Karpas-422 (cell line): Measurements from ENCODE around the gene DOCK4. TPM values are rescaled to one million over a fixed set of nuclear protein-coding genes. Genes with fewer than 3 reads are reported as not detected.

Source experiments
- DNase-seq: peaks from one replicate; pipeline ENCODE4 v3.0.0-alpha.2; 2015
- H2AFZ ChIP-seq: fragments of 200-600 bp; sonication (generic); 2 replicates; pipeline ENCODE4 v1.6.1; 2014; ENCODE audit warnings: antibody characterized with exemption, low read length, mixed read lengths
- H3K27ac ChIP-seq: fragments of 200-600 bp; sonication (generic); 2 replicates; pipeline ENCODE4 v1.5.1; 2014; ENCODE audit warnings: mild to moderate bottlenecking, low read length, moderate library complexity
- H3K27me3 ChIP-seq: fragments of 200-600 bp; sonication (generic); 2 replicates; pipeline ENCODE4 v1.6.1; 2014; ENCODE audit warnings: low read length, mixed read lengths
- H3K36me3 ChIP-seq: fragments of 200-600 bp; sonication (generic); 2 replicates; pipeline ENCODE4 v1.6.1; 2014; ENCODE audit warnings: low read length, mixed read lengths; ENCODE audit not compliant: insufficient read depth
- H3K4me1 ChIP-seq: fragments of 200-600 bp; sonication (generic); 2 replicates; pipeline ENCODE4 v1.6.1; 2014; ENCODE audit warnings: mild to moderate bottlenecking, low read length, mixed read lengths
- H3K4me2 ChIP-seq: fragments of 200-600 bp; sonication (generic); 2 replicates; pipeline ENCODE4 v1.6.1; 2014; ENCODE audit warnings: low read length, low read depth, mild to moderate bottlenecking; ENCODE audit not compliant: poor library complexity, severe bottlenecking
- H3K4me3 ChIP-seq: fragments of 200-600 bp; sonication (generic); 2 replicates; pipeline ENCODE4 v1.5.1; 2014; ENCODE audit warnings: mild to moderate bottlenecking, antibody characterized with exemption, low read length, mixed read lengths
- H3K79me2 ChIP-seq: fragments of 200-600 bp; sonication (generic); 2 replicates; pipeline ENCODE4 v1.6.1; 2014; ENCODE audit warnings: mild to moderate bottlenecking, low read length, mixed read lengths
- H3K9ac ChIP-seq: fragments of 200-600 bp; sonication (generic); 2 replicates; pipeline ENCODE4 v1.6.0; 2014; ENCODE audit warnings: low read length
- H3K9me2 ChIP-seq: fragments of 200-600 bp; sonication (generic), shearing (Covaris generic); replicated peaks from 2 replicates; pipeline ENCODE4 v1.6.0; 2014; ENCODE audit warnings: mild to moderate bottlenecking, low read length, moderate library complexity; ENCODE audit not compliant: insufficient read depth
- H3K9me3 ChIP-seq: fragments of 300-700, 200-600 bp; sonication (generic); 2 replicates; pipeline ENCODE4 v1.6.1; 2014; ENCODE audit warnings: low read length, mixed read lengths
- H4K20me1 ChIP-seq: fragments of 200-600 bp; sonication (generic); 2 replicates; pipeline ENCODE4 v1.6.1; 2014; ENCODE audit warnings: mild to moderate bottlenecking, antibody characterized with exemption, low read length, low read depth; ENCODE audit not compliant: insufficient read depth
- total RNA-seq: library from RNA; depleted of rRNA; stranded (reverse); fragments of >200 nt; shearing (Covaris generic); gene quantifications from 2 replicates; pipeline ENCODE4 v1.2.3, GENCODE V29; 2014; ENCODE audit warnings: low replicate concordance

The DOCK4 gene
- total RNA-seq, 1 experiment from 2014 or later, result 0.07 TPM

DNA sequence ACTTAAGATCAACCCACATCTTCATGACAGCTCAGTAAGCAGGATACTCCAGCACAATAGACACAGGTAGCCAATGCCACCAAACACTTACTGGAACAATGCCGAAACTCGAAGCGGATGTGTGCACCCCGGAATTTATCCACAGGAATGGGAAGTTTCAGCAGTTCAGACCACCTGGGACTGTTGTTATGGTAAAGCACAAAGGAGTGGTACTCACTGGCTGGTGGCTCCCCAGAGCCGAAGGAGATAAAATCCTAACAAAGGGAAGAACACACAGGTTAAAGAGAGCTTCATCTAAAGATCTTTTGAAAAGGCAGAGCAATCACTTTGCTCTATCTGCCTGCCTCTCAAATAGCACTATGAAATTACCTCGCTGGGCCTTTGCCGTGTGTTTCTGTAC lies 305.9 kb downstream of the DOCK4 start:
- Histone ChIP-seq H4K20me1 (no peaks in the 10 kb centered on the region), H3K4me1 (no peaks in the 10 kb centered on the region), H3K27ac (no peak overlapping the region), H3K79me2 (no peaks in the 10 kb centered on the region), H2AFZ (no peak overlapping the region), H3K4me3 (no peak overlapping the region), H3K27me3 (no peaks in the 10 kb centered on the region), H3K9ac (no peak overlapping the region), H3K9me3 (no peaks in the 10 kb centered on the region), H3K4me2 (no peak overlapping the region), H3K36me3 (no peaks in the 10 kb centered on the region), H3K9me2 (no peaks in the 10 kb centered on the region)
- DNase-seq, result no peak

DNA sequence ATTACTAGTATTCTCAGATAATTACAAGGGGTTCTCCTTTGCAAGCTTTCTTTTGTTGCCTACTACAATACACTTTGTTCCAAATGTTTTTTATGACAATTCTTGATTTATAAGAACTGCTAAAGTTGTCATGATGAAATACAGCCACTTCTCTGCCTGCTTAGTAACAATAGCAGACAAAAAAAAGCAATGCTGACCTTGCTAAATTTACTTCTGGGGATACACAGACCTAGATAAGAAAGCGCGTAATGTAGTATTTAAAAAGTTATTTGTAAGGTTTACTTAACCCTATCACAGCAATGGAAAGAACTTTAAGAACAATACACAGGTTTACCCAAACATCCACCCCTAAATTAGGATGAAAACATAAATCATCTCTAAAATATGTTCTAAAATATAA lies 311.1 kb downstream of the DOCK4 start:
- Histone ChIP-seq H3K9me3 (no peaks in the 10 kb centered on the region), H3K4me1 (no peaks in the 10 kb centered on the region)

DNA sequence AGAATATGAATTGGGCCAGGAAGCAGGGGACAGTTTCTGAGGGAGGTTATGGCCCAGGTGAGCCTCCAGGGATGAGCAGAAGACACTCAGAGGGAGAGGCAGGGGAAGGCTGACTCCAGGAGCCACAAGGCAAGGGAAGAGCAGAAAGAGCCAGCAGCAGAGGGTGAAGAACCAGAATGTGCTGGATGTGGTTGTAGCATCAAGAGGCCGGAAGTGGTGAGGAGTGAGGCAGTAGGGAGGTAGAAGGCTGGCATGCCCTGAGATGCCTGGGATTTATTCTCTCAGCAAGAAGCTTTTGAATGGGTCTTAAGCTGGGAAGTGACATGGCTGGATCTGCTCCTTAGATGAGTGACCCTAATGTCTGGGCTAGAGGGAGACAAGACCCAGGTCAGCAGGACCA lies 311.7 kb downstream of the DOCK4 start:
- H3K9ac ChIP-seq, result no peak overlapping the region
- H3K9me2 ChIP-seq, result no peaks in the 10 kb centered on the region
- no peak overlapping the region for H3K4me2 ChIP-seq
- no peak overlapping the region for H3K4me3 ChIP-seq
- no peaks in the 10 kb centered on the region for H4K20me1 ChIP-seq
- H2AFZ ChIP-seq, result no peak overlapping the region
- no peaks in the 10 kb centered on the region for H3K36me3 ChIP-seq
- no peak for DNase-seq
- H3K27ac ChIP-seq, result no peak overlapping the region
- H3K4me1 ChIP-seq, result no peaks in the 10 kb centered on the region
- H3K9me3 ChIP-seq, result no peaks in the 10 kb centered on the region
- no peaks in the 10 kb centered on the region for H3K79me2 ChIP-seq
- no peaks in the 10 kb centered on the region for H3K27me3 ChIP-seq

More for the DNA sequence above, 311.1 kb downstream of the DOCK4 start:
- H3K79me2 ChIP-seq, result no peaks in the 10 kb centered on the region
- H4K20me1 ChIP-seq, result no peaks in the 10 kb centered on the region
- H3K9me2 ChIP-seq, result no peaks in the 10 kb centered on the region
- H3K27me3 ChIP-seq, result no peaks in the 10 kb centered on the region
- H3K36me3 ChIP-seq, result no peaks in the 10 kb centered on the region
- no peak for DNase-seq
- H3K4me3 ChIP-seq, result no peak overlapping the region
- no peak overlapping the region for H2AFZ ChIP-seq
- no peak overlapping the region for H3K4me2 ChIP-seq
- H3K27ac ChIP-seq, result no peak overlapping the region
- H3K9ac ChIP-seq, result no peak overlapping the region

DNA sequence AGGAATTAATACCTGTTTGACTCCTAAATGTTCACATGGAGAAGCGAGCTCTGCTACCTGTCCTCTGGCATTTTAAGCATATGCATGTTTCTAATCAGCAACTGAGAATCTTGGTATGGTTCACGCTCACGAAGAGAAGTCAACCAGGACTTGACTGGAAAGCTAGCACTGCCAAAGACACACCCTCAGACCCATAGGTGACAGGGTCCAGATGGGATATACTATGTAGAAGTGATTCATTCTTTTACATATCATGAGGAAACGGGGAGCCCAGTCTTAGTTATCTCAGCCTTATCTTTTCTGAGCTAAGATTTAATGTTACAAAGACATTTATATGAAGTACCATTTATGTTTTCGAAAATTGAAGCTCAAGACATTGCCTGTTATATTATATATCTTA lies 313.0 kb downstream of the DOCK4 start:
- Histone ChIP-seq H3K79me2 (no peaks in the 10 kb centered on the region), H3K9me3 (no peaks in the 10 kb centered on the region), H3K9me2 (no peaks in the 10 kb centered on the region), H3K27ac (no peak overlapping the region), H4K20me1 (no peaks in the 10 kb centered on the region), H3K9ac (no peak overlapping the region), H3K4me1 (no peaks in the 10 kb centered on the region), H3K4me2 (no peak overlapping the region), H2AFZ (no peak overlapping the region), H3K4me3 (no peak overlapping the region), H3K36me3 (no peaks in the 10 kb centered on the region), H3K27me3 (no peaks in the 10 kb centered on the region)
- DNase-seq, result no peak

DNA sequence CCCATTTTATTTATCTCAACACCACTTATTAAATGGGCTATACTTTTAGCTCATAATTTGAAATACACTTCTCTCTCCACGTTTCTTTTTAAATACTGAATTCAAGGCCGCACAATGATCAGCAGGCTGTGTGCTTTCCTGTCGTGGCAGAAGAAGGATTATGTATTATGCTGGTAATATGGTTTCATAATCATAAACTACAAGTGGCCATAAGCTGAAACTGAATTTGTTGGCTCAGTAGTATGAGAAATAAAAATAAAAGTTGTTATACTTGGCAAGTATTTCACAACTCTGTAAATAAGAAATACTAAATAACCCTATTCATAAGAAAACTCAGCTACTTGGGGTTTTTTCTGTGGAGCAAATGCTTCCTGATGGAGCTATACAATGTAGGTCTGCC lies 313.6 kb downstream of the DOCK4 start:
- no peak overlapping the region for H3K4me2 ChIP-seq
- H3K4me3 ChIP-seq, result no peak overlapping the region
- no peaks in the 10 kb centered on the region for H3K36me3 ChIP-seq
- H3K27ac ChIP-seq, result no peak overlapping the region
- DNase-seq, result no peak
- no peak overlapping the region for H2AFZ ChIP-seq
- H3K9me3 ChIP-seq, result no peaks in the 10 kb centered on the region
- no peaks in the 10 kb centered on the region for H3K79me2 ChIP-seq
- H4K20me1 ChIP-seq, result no peaks in the 10 kb centered on the region
- no peaks in the 10 kb centered on the region for H3K9me2 ChIP-seq
- no peak overlapping the region for H3K9ac ChIP-seq
- no peaks in the 10 kb centered on the region for H3K4me1 ChIP-seq
- no peaks in the 10 kb centered on the region for H3K27me3 ChIP-seq

DNA sequence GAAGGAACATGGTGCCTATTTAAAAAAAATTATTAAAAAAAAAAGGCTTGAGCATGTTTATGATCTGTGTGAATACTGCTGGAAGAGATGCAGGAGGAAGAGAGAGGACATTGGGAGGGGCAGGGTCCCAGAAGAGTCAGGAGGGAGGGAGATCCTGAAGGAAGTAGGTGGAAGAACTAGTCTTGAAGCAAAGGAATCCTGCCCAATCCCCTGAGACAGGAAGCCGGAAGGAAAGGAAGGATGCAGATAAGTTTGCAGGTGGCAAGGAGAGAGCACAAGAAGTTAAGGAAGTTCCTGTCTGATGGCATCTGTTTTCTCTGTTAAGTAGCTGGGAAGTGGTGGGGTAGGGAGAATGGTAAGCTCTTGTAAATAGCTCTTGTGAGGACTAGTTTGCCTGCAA lies 318.5 kb downstream of the DOCK4 start:
- Histone ChIP-seq H3K9ac (no peak overlapping the region), H4K20me1 (no peaks in the 10 kb centered on the region), H2AFZ (no peak overlapping the region), H3K79me2 (no peaks in the 10 kb centered on the region), H3K4me1 (no peaks in the 10 kb centered on the region), H3K27me3 (no peaks in the 10 kb centered on the region), H3K4me3 (no peak overlapping the region), H3K36me3 (no peaks in the 10 kb centered on the region), H3K9me2 (no peaks in the 10 kb centered on the region), H3K4me2 (no peak overlapping the region), H3K27ac (no peak overlapping the region), H3K9me3 (no peaks in the 10 kb centered on the region)
- DNase-seq, result no peak

DNA sequence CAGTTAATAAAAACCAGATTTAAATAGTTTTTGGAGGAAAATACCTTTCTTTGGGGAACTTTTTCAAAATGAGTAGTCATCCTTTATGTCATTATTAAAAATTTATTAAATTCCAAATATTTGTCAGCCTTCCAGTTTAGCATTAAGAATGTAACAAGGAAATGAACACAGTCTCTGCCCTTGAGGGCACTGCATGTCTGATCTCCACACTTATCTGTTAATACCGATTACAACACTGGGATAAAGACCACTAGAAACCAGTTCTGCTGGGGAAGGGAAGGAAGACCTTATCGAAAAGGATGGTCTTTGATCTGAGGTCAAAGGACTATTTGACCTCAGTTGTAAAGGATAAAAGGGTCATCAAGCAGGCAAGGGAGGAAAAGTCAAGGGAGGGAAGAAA lies 320.0 kb downstream of the DOCK4 start:
- H3K79me2 ChIP-seq, result no peaks in the 10 kb centered on the region
- no peaks in the 10 kb centered on the region for H3K36me3 ChIP-seq
- no peaks in the 10 kb centered on the region for H4K20me1 ChIP-seq
- no peaks in the 10 kb centered on the region for H3K9me3 ChIP-seq
- H3K4me3 ChIP-seq, result no peak overlapping the region
- no peak overlapping the region for H3K4me2 ChIP-seq
- no peaks in the 10 kb centered on the region for H3K9me2 ChIP-seq
- H3K27ac ChIP-seq, result no peak overlapping the region
- no peak overlapping the region for H3K9ac ChIP-seq
- DNase-seq, result no peak
- no peak overlapping the region for H2AFZ ChIP-seq
- no peaks in the 10 kb centered on the region for H3K4me1 ChIP-seq
- H3K27me3 ChIP-seq, result no peaks in the 10 kb centered on the region

DNA sequence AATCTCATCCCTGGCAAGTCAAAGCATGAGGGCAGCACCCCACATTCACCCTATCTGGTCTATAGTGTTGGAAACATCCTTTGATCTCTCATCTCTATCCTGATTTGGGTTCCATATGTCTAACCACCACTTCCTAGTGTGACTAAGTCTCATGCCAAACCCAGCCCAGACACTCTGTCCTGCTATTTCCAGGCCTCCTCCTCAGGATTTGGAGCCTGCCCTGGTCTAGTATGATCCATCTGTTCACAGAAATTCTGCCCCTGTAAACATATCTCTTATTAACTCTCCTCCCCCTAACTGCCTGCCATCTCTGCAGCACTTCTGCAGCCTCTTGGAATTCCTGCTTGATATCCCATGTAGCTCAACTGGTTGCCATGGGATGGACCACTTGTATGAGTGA lies 323.0 kb downstream of the DOCK4 start:
- H3K79me2 ChIP-seq, result no peaks in the 10 kb centered on the region
- no peaks in the 10 kb centered on the region for H3K27me3 ChIP-seq
- no peaks in the 10 kb centered on the region for H4K20me1 ChIP-seq
- no peaks in the 10 kb centered on the region for H3K4me1 ChIP-seq
- DNase-seq, result no peak
- H3K27ac ChIP-seq, result no peak overlapping the region
- H3K9me3 ChIP-seq, result no peaks in the 10 kb centered on the region
- no peaks in the 10 kb centered on the region for H3K9me2 ChIP-seq
- no peaks in the 10 kb centered on the region for H3K36me3 ChIP-seq
- H2AFZ ChIP-seq, result no peak overlapping the region
- no peak overlapping the region for H3K9ac ChIP-seq
- H3K4me3 ChIP-seq, result no peak overlapping the region
- no peak overlapping the region for H3K4me2 ChIP-seq

DNA sequence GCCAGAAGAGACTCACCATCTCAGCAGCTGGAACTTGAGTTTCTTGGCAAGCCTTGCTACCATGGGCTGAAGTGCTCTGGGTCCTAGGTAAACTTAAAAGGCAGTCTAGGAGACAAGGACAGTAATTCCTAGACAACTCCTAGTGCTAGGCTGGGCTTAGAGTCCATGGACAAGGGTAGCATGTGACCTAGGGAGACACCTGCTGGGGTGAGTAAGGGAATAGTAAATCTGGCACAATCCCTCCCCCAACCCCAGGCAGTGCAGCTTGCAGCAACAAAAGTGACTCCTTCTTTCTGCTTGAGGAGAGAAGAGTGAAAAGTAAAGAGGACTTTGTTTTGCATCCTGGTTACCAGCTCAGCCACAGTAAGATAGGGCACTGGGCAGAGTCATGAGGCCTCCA lies 327.4 kb downstream of the DOCK4 start:
- H3K9me2 ChIP-seq, result no peaks in the 10 kb centered on the region
- H3K36me3 ChIP-seq, result no peaks in the 10 kb centered on the region
- H3K79me2 ChIP-seq, result no peaks in the 10 kb centered on the region
- H3K9ac ChIP-seq, result no peak overlapping the region
- DNase-seq, result no peak
- H3K4me1 ChIP-seq, result no peaks in the 10 kb centered on the region
- no peaks in the 10 kb centered on the region for H4K20me1 ChIP-seq
- H3K9me3 ChIP-seq, result no peaks in the 10 kb centered on the region
- no peaks in the 10 kb centered on the region for H3K27me3 ChIP-seq
- H2AFZ ChIP-seq, result no peak overlapping the region
- no peak overlapping the region for H3K4me3 ChIP-seq
- H3K4me2 ChIP-seq, result no peak overlapping the region
- H3K27ac ChIP-seq, result no peak overlapping the region
